ENCODE results near the gene OIT3.

Gene OIT3

DNA sequence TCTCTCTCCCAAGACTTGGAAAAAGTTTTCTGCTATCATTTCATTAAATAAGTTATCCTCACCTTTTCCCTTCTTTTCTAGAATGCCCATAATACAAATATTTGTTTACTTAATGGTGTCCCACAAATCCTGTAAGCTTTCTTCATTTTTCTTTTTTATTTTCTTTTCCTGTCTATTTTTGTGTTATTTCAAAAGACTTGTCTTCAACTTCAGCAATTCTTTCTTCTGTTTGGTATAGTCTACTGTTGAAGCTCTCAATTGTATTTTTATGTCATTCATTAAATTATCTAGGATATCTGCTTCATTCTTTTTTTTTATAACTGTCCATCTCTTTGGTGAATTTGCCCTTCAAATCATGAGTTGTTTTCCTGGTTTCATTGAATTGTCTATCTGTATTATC, 86.2 kb downstream of the OIT3 start:
- DNase-seq (ENCODE audit: extremely low read depth, low read depth), result no peak
- TF ChIP-seq, protein P1, sequence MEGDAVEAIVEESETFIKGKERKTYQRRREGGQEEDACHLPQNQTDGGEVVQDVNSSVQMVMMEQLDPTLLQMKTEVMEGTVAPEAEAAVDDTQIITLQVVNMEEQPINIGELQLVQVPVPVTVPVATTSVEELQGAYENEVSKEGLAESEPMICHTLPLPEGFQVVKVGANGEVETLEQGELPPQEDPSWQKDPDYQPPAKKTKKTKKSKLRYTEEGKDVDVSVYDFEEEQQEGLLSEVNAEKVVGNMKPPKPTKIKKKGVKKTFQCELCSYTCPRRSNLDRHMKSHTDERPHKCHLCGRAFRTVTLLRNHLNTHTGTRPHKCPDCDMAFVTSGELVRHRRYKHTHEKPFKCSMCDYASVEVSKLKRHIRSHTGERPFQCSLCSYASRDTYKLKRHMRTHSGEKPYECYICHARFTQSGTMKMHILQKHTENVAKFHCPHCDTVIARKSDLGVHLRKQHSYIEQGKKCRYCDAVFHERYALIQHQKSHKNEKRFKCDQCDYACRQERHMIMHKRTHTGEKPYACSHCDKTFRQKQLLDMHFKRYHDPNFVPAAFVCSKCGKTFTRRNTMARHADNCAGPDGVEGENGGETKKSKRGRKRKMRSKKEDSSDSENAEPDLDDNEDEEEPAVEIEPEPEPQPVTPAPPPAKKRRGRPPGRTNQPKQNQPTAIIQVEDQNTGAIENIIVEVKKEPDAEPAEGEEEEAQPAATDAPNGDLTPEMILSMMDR (IDR thresholded peaks at IDR 0.05; ENCODE audit: low read depth, low read length), result no peak

DNA sequence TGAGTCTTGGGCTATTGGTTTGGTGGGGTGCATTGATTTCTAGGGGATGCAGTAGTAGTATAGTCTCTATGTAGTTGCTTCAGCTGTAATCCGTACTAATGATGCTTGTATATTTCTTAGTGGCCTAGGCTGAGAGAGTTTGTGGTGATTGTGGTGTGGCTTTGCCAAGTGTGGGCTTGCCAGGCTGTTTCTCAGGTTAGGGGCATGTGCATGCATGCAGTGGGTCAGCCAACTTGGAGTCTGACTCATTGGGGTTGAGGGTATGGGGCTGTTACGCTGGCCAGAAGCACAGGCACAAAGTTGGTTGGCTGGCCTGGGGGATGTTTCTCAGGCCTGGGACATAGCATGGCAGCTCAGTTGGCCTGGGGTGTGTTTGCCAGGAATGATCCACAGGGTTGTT, 86.8 kb downstream of the OIT3 start:
- TF ChIP-seq, protein P1 (IDR thresholded peaks at IDR 0.05; ENCODE audit: low read depth, low read length), result no peak
- no peak for DNase-seq (ENCODE audit: extremely low read depth, low read depth)

DNA sequence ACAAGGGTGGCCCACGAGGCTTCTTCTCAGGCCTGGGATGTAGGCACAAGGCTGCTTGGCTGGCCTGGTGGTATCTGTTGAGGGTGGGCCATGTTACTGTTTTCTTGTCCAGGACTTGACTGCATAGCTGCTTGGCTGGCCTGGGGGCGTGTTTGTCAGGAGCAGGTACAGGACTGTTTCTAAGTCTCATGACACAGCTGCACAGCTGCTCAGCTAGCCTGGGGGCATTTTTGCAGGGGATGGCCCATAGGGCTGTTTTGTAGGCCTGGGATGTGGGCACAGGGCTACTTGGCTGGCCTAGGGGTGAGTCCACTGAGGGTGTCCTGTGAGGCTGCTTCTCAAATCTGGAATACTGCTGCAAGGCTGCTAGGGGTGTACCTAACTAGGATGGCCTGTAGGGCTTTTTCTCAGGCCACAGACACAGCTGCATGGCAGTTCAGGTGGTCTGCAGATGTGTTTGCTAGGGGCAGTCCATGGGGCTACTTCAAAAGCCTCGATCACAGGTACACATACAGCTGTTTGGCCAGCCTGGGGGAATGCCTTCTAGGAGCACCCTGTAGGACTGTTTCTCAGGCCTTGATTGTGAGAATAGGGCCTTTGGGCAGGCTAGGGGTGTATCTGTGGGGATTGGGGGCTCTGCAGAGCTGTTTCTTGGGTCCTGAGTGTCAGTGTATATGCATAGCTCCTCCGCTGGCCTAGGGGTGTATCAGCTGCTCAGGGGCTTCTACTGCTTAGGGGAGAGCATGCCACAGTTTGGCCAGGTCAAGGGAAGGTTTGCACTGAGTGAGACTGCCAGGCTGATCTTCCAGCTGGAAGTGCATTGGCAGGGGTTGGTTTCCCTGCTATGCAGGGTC, 87.7 kb downstream of the OIT3 start:
- DNase-seq (ENCODE audit: extremely low read depth, low read depth), result no peak
- TF ChIP-seq, protein P1 (IDR thresholded peaks at IDR 0.05; ENCODE audit: low read depth, low read length), result no peak

DNA sequence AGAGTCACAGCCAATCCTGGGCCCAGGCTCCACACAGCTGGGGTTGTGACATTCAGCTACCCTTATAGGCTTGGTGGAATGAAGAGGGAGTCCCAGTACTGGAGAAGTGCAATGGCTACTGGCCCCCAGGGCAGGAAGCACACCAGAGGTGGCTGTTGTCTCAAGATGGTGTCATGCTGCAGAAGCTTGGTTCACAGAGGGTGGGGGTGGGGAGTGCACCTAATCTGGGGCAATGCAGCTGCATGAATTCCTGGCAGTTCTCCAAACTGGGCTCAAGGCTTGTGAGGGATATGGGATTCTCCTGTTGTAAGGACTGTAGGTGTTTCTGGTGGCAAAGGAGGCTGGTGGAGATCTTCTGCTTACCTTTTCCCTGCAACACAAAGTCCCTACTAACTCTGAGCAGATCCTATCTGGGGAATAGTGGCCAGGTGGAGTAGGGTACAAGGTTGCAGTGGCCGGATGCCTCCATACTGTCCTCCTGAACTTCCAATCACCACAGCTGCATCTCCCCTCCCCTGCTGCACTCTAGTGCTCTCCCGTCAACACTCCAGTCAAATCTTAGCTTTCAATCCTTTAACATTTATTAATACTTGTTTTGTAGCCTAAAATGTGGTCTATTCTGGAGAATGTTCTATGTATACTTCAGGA, 88.5 kb downstream of the OIT3 start:
- TF ChIP-seq, protein P1 (IDR thresholded peaks at IDR 0.05; ENCODE audit: low read depth, low read length), result no peak
- DNase-seq (ENCODE audit: extremely low read depth, low read depth), result no peak

Data from AG09319 (cell line).